22Rv1 (cell line): ENCODE results near the gene CPLANE1.
"Not testable (repeated sequence)": the region's sequence is repeated elsewhere in the genome, so short reads cannot be mapped to it uniquely, and the experiment has no call there.

Experiments
- H3K27ac ChIP-seq: fragments of 450-650 bp; 2 replicates; pipeline ENCODE4 v1.5.1; 2017
- ZFX ChIP-seq: fragments of 450-650 bp; IDR thresholded peaks from 2 replicates; pipeline ENCODE4 v1.6.1; 2017; ENCODE audit warnings: antibody characterized with exemption, borderline replicate concordance
- TF ChIP-seq, protein P1 (sequence below): fragments of 450-650 bp; IDR thresholded peaks from 2 replicates; pipeline ENCODE4 v1.5.1; 2017; ENCODE audit warnings: mild to moderate bottlenecking

Gene CPLANE1

DNA sequence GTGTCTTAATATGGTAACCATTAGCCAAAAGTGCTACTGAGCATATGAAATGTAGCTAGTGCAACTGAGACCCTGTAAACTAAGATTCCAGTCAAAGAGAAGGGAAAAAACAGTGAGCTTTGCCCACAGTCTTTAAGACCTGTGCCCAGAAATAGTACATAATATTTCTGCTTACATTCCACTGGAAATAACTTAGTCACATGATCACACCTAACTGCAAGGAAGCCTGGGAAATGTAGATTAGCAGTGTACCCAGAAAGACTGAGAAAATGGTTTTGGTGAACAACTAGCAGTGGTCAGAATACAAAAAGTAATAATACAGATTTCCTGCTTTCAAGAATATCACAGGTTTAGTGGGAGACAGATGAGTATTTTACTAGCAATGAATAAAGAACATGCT is 2.5 kb upstream of the CPLANE1 start:
- no peak overlapping the region for H3K27ac ChIP-seq
- no peak for TF ChIP-seq ZFX

GRCh38 chr5:37249815-37250164 is 614 bp upstream of the CPLANE1 start:
- TF ChIP-seq ZFX: no peak
- TF ChIP-seq, protein P1, sequence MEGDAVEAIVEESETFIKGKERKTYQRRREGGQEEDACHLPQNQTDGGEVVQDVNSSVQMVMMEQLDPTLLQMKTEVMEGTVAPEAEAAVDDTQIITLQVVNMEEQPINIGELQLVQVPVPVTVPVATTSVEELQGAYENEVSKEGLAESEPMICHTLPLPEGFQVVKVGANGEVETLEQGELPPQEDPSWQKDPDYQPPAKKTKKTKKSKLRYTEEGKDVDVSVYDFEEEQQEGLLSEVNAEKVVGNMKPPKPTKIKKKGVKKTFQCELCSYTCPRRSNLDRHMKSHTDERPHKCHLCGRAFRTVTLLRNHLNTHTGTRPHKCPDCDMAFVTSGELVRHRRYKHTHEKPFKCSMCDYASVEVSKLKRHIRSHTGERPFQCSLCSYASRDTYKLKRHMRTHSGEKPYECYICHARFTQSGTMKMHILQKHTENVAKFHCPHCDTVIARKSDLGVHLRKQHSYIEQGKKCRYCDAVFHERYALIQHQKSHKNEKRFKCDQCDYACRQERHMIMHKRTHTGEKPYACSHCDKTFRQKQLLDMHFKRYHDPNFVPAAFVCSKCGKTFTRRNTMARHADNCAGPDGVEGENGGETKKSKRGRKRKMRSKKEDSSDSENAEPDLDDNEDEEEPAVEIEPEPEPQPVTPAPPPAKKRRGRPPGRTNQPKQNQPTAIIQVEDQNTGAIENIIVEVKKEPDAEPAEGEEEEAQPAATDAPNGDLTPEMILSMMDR: no peak

GRCh38 chr5:37248421-37248969 is 681 bp downstream of the CPLANE1 start:
- no peak for TF ChIP-seq ZFX
- TF ChIP-seq, protein P1: no peak
- peak overlapping the region; percentile 51 for H3K27ac ChIP-seq

More at GRCh38 chr5:37249815-37250164, 614 bp upstream of the CPLANE1 start:
- peak overlapping the region; percentile 51 for H3K27ac ChIP-seq

- H3K27ac ChIP-seq: no peak overlapping the region
- no peak for TF ChIP-seq ZFX
- TF ChIP-seq, protein P1: no peak
Observed at GRCh38 chr5:37247496-37247895, 1.7 kb downstream of the CPLANE1 start.

DNA sequence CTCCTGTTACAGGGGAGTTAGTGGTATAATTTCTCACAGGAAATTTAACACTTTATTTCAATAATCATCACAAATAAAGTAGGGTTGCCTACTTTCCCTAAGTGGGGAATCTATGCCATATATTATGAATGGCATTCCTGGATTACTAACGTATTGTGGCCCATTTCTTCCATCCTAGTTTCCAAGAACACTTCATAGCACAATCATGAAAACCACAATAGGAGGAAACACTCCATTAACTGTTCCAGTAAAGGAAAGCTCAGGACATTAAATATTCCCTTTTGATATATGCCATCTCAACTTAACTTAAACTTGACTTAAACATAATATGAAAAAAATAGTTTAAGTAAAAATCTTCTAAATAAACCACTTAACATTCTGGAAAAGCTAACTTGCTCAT is 2.1 kb downstream of the CPLANE1 start:
- no peak for TF ChIP-seq ZFX
- TF ChIP-seq, protein P1: no peak
- no peak overlapping the region for H3K27ac ChIP-seq

GRCh38 chr5:37234288-37234687 is 14.9 kb downstream of the CPLANE1 start:
- H3K27ac ChIP-seq: no peak overlapping the region
- TF ChIP-seq, protein P1: no peak
- no peak for TF ChIP-seq ZFX

- TF ChIP-seq, protein P1: no peak
- no peak for TF ChIP-seq ZFX
- H3K27ac ChIP-seq: no peak overlapping the region
Observed at GRCh38 chr5:37226377-37226776, 22.8 kb downstream of the CPLANE1 start.

DNA sequence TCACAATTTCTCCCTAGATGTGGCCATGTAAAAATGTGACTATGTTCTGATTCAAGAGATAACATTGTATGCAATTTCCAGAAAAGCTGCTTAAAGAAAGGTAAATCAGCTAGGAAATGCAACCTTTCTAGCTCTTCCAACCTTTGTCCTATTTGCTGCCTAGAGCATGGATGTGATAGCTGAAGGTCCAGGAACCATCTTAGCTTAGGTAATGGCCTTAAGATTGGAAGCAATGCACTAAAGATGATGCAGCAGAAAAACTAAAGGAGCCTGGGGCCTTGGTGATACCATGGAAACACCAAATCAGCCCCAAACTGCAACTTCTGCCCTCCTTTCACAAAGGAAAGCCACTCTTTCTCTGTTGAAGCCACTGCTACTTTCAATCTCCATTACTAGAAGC is 27.0 kb downstream of the CPLANE1 start:
- TF ChIP-seq ZFX: no peak
- TF ChIP-seq, protein P1: no peak
- H3K27ac ChIP-seq: no peak overlapping the region

DNA sequence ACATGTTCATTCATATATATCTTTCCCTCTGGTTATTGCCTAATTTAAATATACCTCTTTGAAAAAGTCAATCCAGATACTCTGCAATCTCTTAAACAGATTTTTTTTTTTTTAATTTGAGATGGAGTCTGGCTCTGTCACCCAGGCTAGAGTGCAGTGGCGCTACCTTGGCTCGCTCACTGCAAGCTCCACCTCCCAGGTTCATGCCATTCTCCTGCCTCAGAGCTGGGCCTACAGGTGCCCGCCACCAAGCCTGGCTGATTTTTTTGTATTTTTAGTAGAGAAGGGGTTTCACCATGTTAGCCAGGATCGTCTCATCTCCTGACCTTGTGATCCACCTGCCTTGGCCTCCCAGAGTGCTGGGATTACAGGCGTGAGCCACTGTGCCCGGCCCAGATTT is 28.8 kb downstream of the CPLANE1 start:
- H3K27ac ChIP-seq: not testable (repeated sequence)

DNA sequence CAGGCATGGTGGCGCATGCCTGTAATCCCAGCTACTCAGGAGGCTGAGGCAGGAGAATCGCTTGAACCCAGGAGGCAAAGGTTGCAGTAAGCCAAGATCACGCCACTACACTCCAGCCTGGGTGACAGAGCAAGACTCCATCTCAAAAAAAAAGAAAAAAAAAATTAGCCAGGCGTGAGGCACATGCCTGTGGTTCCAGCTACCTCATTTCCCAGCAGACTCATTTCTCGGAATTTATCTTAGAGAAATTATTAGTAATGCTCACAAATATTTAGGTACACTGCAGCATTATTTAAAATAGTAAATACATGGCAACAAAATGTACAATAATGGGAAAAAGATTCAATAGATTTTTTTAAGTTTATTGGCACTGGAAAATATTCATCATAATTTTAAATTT is 29.8 kb downstream of the CPLANE1 start:
- not testable (repeated sequence) for H3K27ac ChIP-seq
